WTC11 (cell line): ENCODE data around the gene TUB.

Source experiments
- ATF2 ChIP-seq: sonication (generic); formaldehyde crosslinking; IDR thresholded peaks from 2 replicates; pipeline ENCODE4 v1.8.1; 2022; ENCODE audit warnings: low read depth, missing genetic modification reagents, borderline replicate concordance
- ATF3 ChIP-seq: sonication (generic); formaldehyde crosslinking; conservative IDR thresholded peaks from 2 replicates; pipeline ENCODE4 v1.8.1; 2022; ENCODE audit warnings: mild to moderate bottlenecking, missing genetic modification reagents
- CTCF ChIP-seq: fragments of 200-600 bp; IDR thresholded peaks from 2 replicates; pipeline ENCODE4 v1.8.0; 2022; ENCODE audit warnings: antibody characterized with exemption
- ERG ChIP-seq: fragments of 250-450 bp; sonication (Bioruptor Pico); IDR thresholded peaks from 2 replicates; pipeline ENCODE4 v1.8.0; 2021; ENCODE audit warnings: mild to moderate bottlenecking
- KAT7 ChIP-seq: sonication (generic); formaldehyde crosslinking; IDR thresholded peaks from 2 replicates; pipeline ENCODE4 v1.8.1; 2023; ENCODE audit warnings: missing genetic modification reagents, mild to moderate bottlenecking, borderline replicate concordance
- RELA ChIP-seq: sonication (generic); formaldehyde crosslinking; IDR thresholded peaks from 2 replicates; pipeline ENCODE4 v1.8.1; 2022; ENCODE audit warnings: missing genetic modification reagents, mild to moderate bottlenecking, borderline replicate concordance
- TCF7 ChIP-seq: sonication (generic); formaldehyde crosslinking; IDR thresholded peaks from 2 replicates; pipeline ENCODE4 v1.8.0; 2022; ENCODE audit warnings: mild to moderate bottlenecking, low read depth, missing genetic modification reagents, moderate library complexity

GRCh38 chr11:8097468-8097867, 16.5 kb downstream of the TUB start:
- TF ChIP-seq RELA (CRISPR knock-in tag) = no peak
- no peak for TF ChIP-seq ATF2
- no peak for TF ChIP-seq CTCF
- no peak for TF ChIP-seq TCF7 (CRISPR knock-in tag)
- no peak for TF ChIP-seq ERG (CRISPR knock-in tag)
- no peak for TF ChIP-seq ATF3 (CRISPR knock-in tag)
- TF ChIP-seq KAT7 (CRISPR knock-in tag) = no peak
